BLaER1 (cell line): ENCODE data around the gene XPO5.

Experiments
- H3K27ac ChIP-seq: shearing (Covaris generic); formaldehyde crosslinking; 2 replicates; pipeline ENCODE4 v1.8.1; 2022
- H3K27me3 ChIP-seq: shearing (Covaris generic); formaldehyde crosslinking; 2 replicates; pipeline ENCODE4 v1.8.1; 2022
- H3K36me3 ChIP-seq: shearing (Covaris generic); formaldehyde crosslinking; 2 replicates; pipeline ENCODE4 v1.8.1; 2022
- H3K4me1 ChIP-seq: shearing (Covaris generic); formaldehyde crosslinking; 2 replicates; pipeline ENCODE4 v1.8.1; 2022
- H3K4me2 ChIP-seq: shearing (Covaris generic); formaldehyde crosslinking; 2 replicates; pipeline ENCODE4 v1.8.1; 2022
- H3K4me3 ChIP-seq: shearing (Covaris generic); formaldehyde crosslinking; 2 replicates; pipeline ENCODE4 v1.8.1; 2022
- H3K9ac ChIP-seq: shearing (Covaris generic); formaldehyde crosslinking; 2 replicates; pipeline ENCODE4 v1.8.1; 2022
- H3K9me3 ChIP-seq: shearing (Covaris generic); formaldehyde crosslinking; 2 replicates; pipeline ENCODE4 v1.8.1; 2022
- H4K20me1 ChIP-seq: shearing (Covaris generic); formaldehyde crosslinking; 2 replicates; pipeline ENCODE4 v1.8.1; 2022
- Cebpa-rat ChIP-seq: shearing (Covaris generic); IDR thresholded peaks from 2 replicates; pipeline ENCODE4 v1.8.1; 2022

XPO5 gene

DNA sequence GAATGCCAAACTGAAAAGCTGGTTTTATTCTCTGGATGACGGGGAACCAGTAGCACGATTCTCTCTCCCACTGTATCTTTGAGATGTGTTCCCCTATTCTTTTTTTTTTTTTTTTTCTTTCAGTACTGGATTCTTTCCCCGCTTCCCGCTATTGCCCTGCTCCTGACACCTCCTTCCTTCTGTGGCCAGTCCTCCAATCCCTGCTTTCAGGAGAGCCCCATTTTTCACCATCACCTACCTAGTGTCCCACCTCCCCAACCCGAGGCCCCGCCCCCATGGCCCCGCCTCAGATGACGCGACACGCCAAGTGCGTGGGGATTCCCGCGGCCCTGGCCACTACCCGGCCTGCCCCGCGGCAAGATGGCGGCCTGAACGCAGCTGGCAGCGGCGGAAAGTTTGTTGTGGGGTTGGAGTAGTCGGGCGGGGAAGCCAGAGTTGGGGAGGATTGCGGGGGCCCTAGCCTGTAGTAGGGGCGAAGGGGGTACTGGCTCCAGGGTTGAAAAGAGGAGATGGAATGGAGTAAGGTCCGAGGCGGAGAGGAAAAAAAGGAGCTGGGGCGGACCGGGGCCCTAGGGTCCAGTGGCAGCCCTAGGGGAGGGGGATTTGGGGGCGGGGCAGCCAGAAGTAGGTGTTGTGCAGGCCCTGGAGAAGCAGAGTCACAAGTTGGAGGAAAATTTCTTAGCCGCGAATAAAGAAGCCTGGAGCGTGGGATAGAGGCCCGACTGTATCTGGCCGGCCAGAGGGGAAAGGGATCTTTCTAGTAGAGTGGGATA lies 98.4 kb downstream of the XPO5 start, which contains the start of gene TJAP1:
TJAP1 (plus strand) TSS at position 336 of the 773 bp plus-strand sequence. CDS start 21,432 bp downstream, outside the sequence.
- H3K4me1 ChIP-seq: peaks cover 36% of the 10 kb centered on the region
- H3K9me3 ChIP-seq: no peaks in the 10 kb centered on the region
- no peak for TF ChIP-seq Cebpa-rat
- peak within 1 kb of the TSS; percentile 99 for H3K4me2 ChIP-seq
- H3K27me3 ChIP-seq: no peaks in the 10 kb centered on the region
- H3K9ac ChIP-seq: peak within 1 kb of the TSS; percentile 87
- H3K27ac ChIP-seq: peak within 1 kb of the TSS; percentile 77
- peaks cover 17% of the 10 kb centered on the region for H4K20me1 ChIP-seq
- peak within 1 kb of the TSS; percentile 71 for H3K4me3 ChIP-seq
- H3K36me3 ChIP-seq: no peaks in the 10 kb centered on the region; the same call in 1 of the 2 replicates

DNA sequence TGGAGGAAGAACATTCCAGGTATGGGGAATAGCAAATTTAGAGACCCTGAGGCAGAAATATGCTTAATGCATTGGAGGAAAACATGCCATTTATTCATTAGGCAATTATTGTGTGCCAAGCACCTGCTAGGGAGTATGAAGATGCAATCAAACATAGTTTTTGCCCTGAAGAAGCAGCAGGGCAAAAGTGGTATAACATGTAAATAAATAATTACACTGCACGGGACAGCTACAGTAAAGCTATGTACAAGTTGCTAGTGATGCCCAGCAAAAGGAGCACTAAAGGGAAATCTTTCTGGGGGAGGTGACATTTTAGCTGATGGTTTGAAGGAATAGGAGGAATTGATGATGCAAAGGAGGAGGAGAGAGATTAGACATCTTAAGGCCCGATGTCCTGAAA lies 99.1 kb downstream of the XPO5 start:
- H3K36me3 ChIP-seq: no peaks in the 10 kb centered on the region
- no peaks in the 10 kb centered on the region for H3K9me3 ChIP-seq
- H4K20me1 ChIP-seq: peaks cover 17% of the 10 kb centered on the region; the same call in 1 of the 2 replicates
- H3K27ac ChIP-seq: no peak overlapping the region
- H3K4me1 ChIP-seq: peaks cover 36% of the 10 kb centered on the region
- H3K27me3 ChIP-seq: no peaks in the 10 kb centered on the region
- peak overlapping the region; percentile 87 for H3K9ac ChIP-seq
- H3K4me2 ChIP-seq: peak overlapping the region; percentile 99
- H3K4me3 ChIP-seq: peak overlapping the region; percentile 71
- no peak for TF ChIP-seq Cebpa-rat

DNA sequence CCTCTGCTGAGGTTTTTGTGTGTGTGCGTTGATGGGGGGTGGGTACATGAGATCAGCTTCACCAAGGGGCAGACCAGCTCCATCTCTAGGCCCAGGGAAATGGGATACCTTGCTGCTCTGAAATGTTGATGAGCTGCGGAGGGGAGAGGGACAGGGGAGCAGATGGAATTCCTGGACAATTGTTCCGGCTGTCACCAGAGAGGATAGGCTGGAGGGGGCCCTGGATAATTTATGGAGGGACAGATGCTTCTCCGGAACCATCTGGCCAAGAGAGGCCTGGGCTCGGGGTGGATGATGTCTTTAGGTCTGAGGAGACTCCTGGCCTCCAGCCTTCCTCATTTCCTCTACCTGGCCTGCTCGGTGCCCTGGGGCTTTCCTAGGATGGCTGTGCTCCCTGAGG lies 100.3 kb downstream of the XPO5 start:
- H3K9ac ChIP-seq: no peak overlapping the region
- no peaks in the 10 kb centered on the region for H3K36me3 ChIP-seq
- H4K20me1 ChIP-seq: peaks cover 10% of the 10 kb centered on the region; the same call in 1 of the 2 replicates
- H3K4me1 ChIP-seq: peaks cover 35% of the 10 kb centered on the region
- H3K27ac ChIP-seq: no peak overlapping the region
- H3K27me3 ChIP-seq: no peaks in the 10 kb centered on the region
- H3K4me2 ChIP-seq: no peak overlapping the region
- no peaks in the 10 kb centered on the region for H3K9me3 ChIP-seq
- H3K4me3 ChIP-seq: no peak overlapping the region
- no peak for TF ChIP-seq Cebpa-rat

DNA sequence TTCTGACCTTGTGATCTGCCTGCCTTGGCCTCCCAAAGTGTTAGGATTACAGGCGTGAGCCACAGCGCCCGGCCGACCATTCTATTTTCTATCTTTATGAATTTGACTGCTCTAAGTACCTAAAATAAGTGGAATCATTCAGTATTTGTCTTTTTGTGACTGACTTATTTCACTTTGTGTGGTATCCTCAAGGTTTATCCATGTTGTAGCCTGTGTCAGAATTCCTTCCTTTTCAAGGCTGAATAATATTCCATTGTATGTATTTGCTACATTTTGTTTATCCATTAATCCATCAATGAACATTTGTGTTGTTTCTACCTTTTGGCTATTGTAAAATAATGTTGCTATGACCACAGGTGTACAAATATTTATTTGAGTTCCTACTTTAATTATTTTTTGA lies 103.3 kb downstream of the XPO5 start:
- peaks cover 8% of the 10 kb centered on the region for H3K4me1 ChIP-seq
- no peak for TF ChIP-seq Cebpa-rat

More for the DNA sequence above, 103.3 kb downstream of the XPO5 start:
- Histone ChIP-seq H3K27me3 (no peaks in the 10 kb centered on the region), H3K9me3 (no peaks in the 10 kb centered on the region), H3K9ac (no peak overlapping the region), H3K4me3 (no peak overlapping the region), H3K27ac (no peak overlapping the region), H3K36me3 (no peaks in the 10 kb centered on the region), H3K4me2 (no peak overlapping the region), H4K20me1 (no peaks in the 10 kb centered on the region)
